Measurements from ENCODE around the gene S100A16. TPM values are rescaled to one million over a fixed set of nuclear protein-coding genes. Genes with fewer than 3 reads are reported as not detected.
"Not testable (repeated sequence)": the region's sequence is repeated elsewhere in the genome, so short reads cannot be mapped to it uniquely, and the experiment has no call there.

S100A16 gene
- total RNA-seq, 3 donors from 2014 or later = 52.0 to 154 (median 102) TPM

DNA sequence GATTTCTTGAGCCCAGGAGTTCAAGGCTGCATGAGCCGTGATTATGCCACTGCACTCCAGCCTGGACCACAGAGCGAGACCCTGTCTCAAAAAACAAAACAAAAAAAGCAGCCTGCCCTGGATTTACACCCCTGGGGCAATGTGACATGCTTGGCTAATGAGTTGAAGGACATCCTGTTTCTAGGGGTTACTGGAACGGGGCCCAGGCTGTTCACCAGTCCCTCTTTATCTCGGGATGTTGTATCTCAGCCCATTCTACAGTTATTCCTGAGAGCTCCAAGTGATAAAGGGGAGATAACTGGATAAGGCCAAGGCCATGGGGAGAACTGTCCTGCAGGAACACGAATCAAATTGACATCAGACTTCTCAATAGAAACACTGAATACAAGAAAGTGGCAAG lies 25.6 kb downstream of the S100A16 start:
- no peak overlapping the region for H3K4me3 ChIP-seq
- H3K27me3 ChIP-seq = no peaks in the 10 kb centered on the region
- no peak overlapping the region for H3K27ac ChIP-seq
- TF ChIP-seq POLR2A (IDR thresholded peaks at IDR 0.05) = no peak
- TF ChIP-seq, protein P1, sequence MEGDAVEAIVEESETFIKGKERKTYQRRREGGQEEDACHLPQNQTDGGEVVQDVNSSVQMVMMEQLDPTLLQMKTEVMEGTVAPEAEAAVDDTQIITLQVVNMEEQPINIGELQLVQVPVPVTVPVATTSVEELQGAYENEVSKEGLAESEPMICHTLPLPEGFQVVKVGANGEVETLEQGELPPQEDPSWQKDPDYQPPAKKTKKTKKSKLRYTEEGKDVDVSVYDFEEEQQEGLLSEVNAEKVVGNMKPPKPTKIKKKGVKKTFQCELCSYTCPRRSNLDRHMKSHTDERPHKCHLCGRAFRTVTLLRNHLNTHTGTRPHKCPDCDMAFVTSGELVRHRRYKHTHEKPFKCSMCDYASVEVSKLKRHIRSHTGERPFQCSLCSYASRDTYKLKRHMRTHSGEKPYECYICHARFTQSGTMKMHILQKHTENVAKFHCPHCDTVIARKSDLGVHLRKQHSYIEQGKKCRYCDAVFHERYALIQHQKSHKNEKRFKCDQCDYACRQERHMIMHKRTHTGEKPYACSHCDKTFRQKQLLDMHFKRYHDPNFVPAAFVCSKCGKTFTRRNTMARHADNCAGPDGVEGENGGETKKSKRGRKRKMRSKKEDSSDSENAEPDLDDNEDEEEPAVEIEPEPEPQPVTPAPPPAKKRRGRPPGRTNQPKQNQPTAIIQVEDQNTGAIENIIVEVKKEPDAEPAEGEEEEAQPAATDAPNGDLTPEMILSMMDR (IDR thresholded peaks at IDR 0.05) = no peak
- no peak for TF ChIP-seq POLR2AphosphoS5 (IDR thresholded peaks at IDR 0.05)
- intact Hi-C loops (cut with DNase I; ENCODE audit: low total_unique reads) = no loop called here
- H3K4me1 ChIP-seq = no peaks in the 10 kb centered on the region
- H3K36me3 ChIP-seq = no peaks in the 10 kb centered on the region
- H3K9me3 ChIP-seq = no peaks in the 10 kb centered on the region
- no peak for DNase-seq (ENCODE audit: low spot score in 2 of 2)

- Histone ChIP-seq H3K9me3 (no peaks in the 10 kb centered on the region), H3K36me3 (no peaks in the 10 kb centered on the region), H3K4me1 (no peaks in the 10 kb centered on the region), H3K27me3 (no peaks in the 10 kb centered on the region), H3K27ac (no peak overlapping the region), H3K4me3 (no peak overlapping the region)
- intact Hi-C loops (cut with DNase I; ENCODE audit: low total_unique reads) = no loop called here
- no peak for TF ChIP-seq POLR2A (IDR thresholded peaks at IDR 0.05)
- TF ChIP-seq POLR2AphosphoS5 (IDR thresholded peaks at IDR 0.05) = no peak
- TF ChIP-seq, protein P1 (IDR thresholded peaks at IDR 0.05) = no peak
- DNase-seq (ENCODE audit: low spot score in 2 of 2) = no peak
Observed at GRCh38 chr1:153586347-153586746, 26.6 kb downstream of the S100A16 start.

DNA sequence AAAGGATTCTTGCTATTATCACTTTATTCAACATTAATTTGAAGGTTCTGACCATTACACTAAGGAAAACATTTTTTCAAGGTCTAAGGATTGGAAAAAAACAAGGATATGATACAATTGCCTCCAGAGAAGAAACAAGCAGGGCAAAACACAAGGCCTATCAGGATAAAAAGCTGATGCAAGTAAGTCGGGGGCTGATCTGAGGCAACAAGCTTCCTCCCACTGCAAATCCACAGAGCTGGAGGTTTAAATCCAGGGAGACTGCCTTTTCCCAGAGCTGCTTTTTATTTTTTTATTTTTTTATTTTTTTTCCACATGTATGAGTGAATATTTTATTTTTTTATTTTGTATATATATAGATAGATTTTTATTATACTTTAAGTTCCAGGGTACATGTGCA lies 27.9 kb downstream of the S100A16 start:
- no peak for DNase-seq (ENCODE audit: low spot score in 2 of 2)
- Histone ChIP-seq H3K36me3 (no peaks in the 10 kb centered on the region), H3K9me3 (no peaks in the 10 kb centered on the region), H3K27ac (no peak overlapping the region), H3K4me1 (no peaks in the 10 kb centered on the region), H3K27me3 (no peaks in the 10 kb centered on the region), H3K4me3 (no peak overlapping the region)
- TF ChIP-seq, protein P1 (IDR thresholded peaks at IDR 0.05) = no peak
- TF ChIP-seq POLR2A (IDR thresholded peaks at IDR 0.05) = no peak
- intact Hi-C loops (cut with DNase I; ENCODE audit: low total_unique reads) = no loop called here

DNA sequence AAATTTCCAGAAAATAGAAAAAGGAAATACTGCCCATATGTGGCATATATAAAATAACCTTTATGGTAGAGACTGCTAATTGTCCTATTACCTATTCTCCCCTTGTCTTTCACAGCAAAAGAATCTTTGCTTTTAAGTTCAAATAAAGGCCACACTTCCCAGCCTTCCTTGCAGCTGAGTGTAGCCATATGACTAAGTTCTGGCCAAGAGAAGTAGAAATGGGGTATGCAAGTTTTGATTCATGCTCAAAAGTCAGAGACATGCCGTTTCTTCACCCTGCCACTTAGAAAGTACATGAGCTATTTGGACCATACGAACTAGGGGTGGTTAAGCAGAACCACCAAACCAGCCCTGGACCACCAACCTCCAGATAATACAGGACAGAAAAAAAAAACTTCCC lies 29.0 kb downstream of the S100A16 start:
- no peaks in the 10 kb centered on the region for H3K27me3 ChIP-seq
- H3K4me3 ChIP-seq = no peak overlapping the region
- H3K36me3 ChIP-seq = no peaks in the 10 kb centered on the region
- intact Hi-C loops (cut with DNase I; ENCODE audit: low total_unique reads) = no loop called here
- no peak overlapping the region for H3K27ac ChIP-seq
- DNase-seq (ENCODE audit: low spot score in 2 of 2) = no peak
- H3K9me3 ChIP-seq = no peaks in the 10 kb centered on the region
- TF ChIP-seq POLR2A (IDR thresholded peaks at IDR 0.05) = no peak
- TF ChIP-seq, protein P1 (IDR thresholded peaks at IDR 0.05) = no peak
- no peak for TF ChIP-seq POLR2AphosphoS5 (IDR thresholded peaks at IDR 0.05)
- H3K4me1 ChIP-seq = no peaks in the 10 kb centered on the region

- H3K27ac ChIP-seq; H3K27me3 ChIP-seq; intact Hi-C loops (cut with DNase I; ENCODE audit: low total_unique reads); H3K36me3 ChIP-seq; DNase-seq (ENCODE audit: low spot score in 2 of 2); H3K9me3 ChIP-seq; H3K4me1 ChIP-seq; H3K4me3 ChIP-seq: not testable (repeated sequence)
Observed at GRCh38 chr1:153583514-153583913, 29.4 kb downstream of the S100A16 start.

DNA sequence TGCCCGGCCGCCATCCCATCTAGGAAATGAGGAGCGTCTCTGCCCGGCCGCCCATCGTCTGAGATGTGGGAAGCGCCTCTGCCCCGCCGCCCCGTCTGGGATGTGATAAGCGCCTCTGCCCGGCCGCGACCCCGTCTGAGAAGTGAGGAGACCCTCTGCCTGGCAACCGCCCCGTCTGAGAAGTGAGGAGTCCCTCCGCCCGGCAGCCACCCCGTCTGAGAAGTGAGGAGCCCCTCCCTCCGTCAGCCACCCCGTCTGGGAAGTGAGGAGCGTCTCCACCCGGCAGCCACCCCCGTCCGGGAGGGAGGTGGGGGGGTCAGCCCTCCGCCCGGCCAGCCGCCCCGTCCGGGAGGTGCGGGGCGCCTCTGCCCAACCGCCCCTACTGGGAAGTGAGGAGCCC lies 30.1 kb downstream of the S100A16 start:
- intact Hi-C loops (cut with DNase I; ENCODE audit: low total_unique reads); H3K36me3 ChIP-seq: not testable (repeated sequence)
- peak in 1 of 2 donors; percentile 43 for DNase-seq (ENCODE audit: low spot score in 2 of 2)

More for the DNA sequence above, 30.1 kb downstream of the S100A16 start:
- not testable (repeated sequence) for H3K4me3 ChIP-seq, H3K4me1 ChIP-seq, H3K27me3 ChIP-seq, H3K9me3 ChIP-seq, H3K27ac ChIP-seq
